ENCODE results near the gene SH3GL1.

The SH3GL1 gene

DNA sequence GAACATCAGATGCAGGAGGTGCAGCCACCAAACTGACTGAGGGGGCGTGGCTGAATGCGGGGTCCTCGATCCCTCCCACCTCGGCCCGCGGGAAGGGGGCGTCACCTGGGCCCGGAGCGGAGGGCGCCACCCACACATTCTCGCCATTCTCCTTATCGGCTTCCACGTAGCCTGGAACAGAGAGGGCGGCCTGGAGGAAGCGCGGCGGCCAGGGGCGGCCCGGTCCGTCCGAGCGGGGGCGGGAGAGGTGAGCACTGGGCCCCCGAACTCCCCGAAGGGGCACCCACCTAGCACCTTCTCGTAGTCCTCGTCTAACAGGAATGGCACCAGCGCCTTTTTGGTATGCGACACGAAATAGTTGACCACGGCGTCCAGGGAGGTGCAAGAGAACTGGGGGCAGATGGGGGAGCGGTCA, 73.5 kb downstream of the SH3GL1 start:
- TF ChIP-seq, protein P1, sequence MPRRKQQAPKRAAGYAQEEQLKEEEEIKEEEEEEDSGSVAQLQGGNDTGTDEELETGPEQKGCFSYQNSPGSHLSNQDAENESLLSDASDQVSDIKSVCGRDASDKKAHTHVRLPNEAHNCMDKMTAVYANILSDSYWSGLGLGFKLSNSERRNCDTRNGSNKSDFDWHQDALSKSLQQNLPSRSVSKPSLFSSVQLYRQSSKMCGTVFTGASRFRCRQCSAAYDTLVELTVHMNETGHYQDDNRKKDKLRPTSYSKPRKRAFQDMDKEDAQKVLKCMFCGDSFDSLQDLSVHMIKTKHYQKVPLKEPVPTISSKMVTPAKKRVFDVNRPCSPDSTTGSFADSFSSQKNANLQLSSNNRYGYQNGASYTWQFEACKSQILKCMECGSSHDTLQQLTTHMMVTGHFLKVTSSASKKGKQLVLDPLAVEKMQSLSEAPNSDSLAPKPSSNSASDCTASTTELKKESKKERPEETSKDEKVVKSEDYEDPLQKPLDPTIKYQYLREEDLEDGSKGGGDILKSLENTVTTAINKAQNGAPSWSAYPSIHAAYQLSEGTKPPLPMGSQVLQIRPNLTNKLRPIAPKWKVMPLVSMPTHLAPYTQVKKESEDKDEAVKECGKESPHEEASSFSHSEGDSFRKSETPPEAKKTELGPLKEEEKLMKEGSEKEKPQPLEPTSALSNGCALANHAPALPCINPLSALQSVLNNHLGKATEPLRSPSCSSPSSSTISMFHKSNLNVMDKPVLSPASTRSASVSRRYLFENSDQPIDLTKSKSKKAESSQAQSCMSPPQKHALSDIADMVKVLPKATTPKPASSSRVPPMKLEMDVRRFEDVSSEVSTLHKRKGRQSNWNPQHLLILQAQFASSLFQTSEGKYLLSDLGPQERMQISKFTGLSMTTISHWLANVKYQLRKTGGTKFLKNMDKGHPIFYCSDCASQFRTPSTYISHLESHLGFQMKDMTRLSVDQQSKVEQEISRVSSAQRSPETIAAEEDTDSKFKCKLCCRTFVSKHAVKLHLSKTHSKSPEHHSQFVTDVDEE (CRISPR knock-in tag; IDR thresholded peaks at IDR 0.05) = 0 out of 2 replicates have a peak, but pooled peaks have one; percentile 14
- no peak for TF ChIP-seq CREB5 (CRISPR knock-in tag; IDR thresholded peaks at IDR 0.05; ENCODE audit: low read depth)
- no peak for ATAC-seq

DNA sequence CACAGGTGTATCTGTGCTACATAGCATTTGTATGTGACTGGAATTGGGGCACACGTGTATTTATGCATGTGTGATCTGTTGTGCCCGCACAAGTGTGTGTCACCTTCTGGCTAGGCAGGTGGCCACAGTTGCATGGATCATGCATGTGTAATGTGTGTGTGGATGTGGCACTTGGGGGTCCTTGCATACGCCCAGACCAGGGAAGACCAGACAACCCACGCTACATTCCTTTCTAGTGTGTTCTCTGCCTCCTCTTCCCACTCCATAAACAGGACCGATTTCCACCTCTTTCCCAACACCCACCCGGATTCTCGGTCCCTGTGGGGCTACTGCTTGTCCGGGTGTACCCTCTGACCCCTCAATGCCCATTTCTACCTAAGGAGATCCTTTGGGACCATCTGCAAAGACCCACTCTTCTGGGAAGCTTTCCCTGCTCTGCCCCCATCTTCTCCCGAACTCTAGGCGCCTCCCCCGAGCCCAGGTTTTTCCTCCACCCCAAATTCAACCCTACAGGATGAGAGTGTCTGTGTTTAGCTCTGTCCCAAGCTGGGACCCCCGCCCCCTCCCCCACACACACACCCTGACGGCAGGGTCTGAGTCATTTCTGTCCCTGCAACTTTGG, 74.0 kb downstream of the SH3GL1 start:
- no peak for ATAC-seq
- TF ChIP-seq SNAI2 (CRISPR knock-in tag; IDR thresholded peaks at IDR 0.05) (no peak), OSR1 (CRISPR knock-in tag; IDR thresholded peaks at IDR 0.05) (no peak), PATZ1 (CRISPR knock-in tag; IDR thresholded peaks at IDR 0.05; ENCODE audit: borderline replicate concordance) (no peak), TCF4 (CRISPR knock-in tag; IDR thresholded peaks at IDR 0.05; ENCODE audit: borderline replicate concordance) (no peak), ZNF8 (CRISPR knock-in tag; IDR thresholded peaks at IDR 0.05) (no peak), ISL1 (CRISPR knock-in tag; IDR thresholded peaks at IDR 0.05) (no peak), RARB (CRISPR knock-in tag; IDR thresholded peaks at IDR 0.05) (no peak), POU6F1 (CRISPR knock-in tag; IDR thresholded peaks at IDR 0.05; ENCODE audit: borderline replicate concordance, low read depth) (no peak), CSDC2 (CRISPR knock-in tag; IDR thresholded peaks at IDR 0.05) (no peak), BACH2 (CRISPR knock-in tag; IDR thresholded peaks at IDR 0.05; ENCODE audit: borderline replicate concordance) (no peak), ZNF565 (CRISPR knock-in tag; conservative IDR thresholded peaks at IDR 0.05; ENCODE audit: low read depth) (no peak)
- TF ChIP-seq, protein P1 (CRISPR knock-in tag; IDR thresholded peaks at IDR 0.05) = no peak

DNA sequence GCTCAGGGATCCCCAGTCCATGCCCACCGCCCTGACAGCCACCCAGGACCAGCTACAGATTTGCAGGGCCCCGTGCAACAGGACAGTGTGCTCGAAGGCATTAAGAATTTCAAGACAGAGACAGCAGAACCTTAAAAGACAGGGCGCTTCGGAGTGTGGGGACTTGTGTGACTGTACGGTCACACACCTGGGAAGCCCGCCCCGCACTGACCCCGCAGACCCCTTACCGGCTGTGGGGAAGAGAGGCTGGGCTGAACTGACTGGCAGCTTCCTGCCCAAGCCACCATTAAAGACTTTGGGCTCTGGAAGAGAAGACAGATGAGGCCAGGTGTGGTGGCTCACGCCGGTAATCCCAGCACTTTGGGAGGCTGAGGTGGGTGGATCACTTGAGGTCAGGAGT, 76.1 kb downstream of the SH3GL1 start:
- no peak for ATAC-seq
- TF ChIP-seq TCF4 (CRISPR knock-in tag; IDR thresholded peaks at IDR 0.05; ENCODE audit: borderline replicate concordance) (no peak), CSDC2 (CRISPR knock-in tag; IDR thresholded peaks at IDR 0.05) (no peak), ZFP3 (CRISPR knock-in tag; IDR thresholded peaks at IDR 0.05) (no peak), PATZ1 (CRISPR knock-in tag; IDR thresholded peaks at IDR 0.05; ENCODE audit: borderline replicate concordance) (no peak), ISL1 (CRISPR knock-in tag; IDR thresholded peaks at IDR 0.05) (no peak), ZNF565 (CRISPR knock-in tag; conservative IDR thresholded peaks at IDR 0.05; ENCODE audit: low read depth) (no peak)
- TF ChIP-seq, protein P2, sequence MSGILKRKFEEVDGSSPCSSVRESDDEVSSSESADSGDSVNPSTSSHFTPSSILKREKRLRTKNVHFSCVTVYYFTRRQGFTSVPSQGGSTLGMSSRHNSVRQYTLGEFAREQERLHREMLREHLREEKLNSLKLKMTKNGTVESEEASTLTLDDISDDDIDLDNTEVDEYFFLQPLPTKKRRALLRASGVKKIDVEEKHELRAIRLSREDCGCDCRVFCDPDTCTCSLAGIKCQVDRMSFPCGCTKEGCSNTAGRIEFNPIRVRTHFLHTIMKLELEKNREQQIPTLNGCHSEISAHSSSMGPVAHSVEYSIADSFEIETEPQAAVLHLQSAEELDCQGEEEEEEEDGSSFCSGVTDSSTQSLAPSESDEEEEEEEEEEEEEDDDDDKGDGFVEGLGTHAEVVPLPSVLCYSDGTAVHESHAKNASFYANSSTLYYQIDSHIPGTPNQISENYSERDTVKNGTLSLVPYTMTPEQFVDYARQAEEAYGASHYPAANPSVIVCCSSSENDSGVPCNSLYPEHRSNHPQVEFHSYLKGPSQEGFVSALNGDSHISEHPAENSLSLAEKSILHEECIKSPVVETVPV (CRISPR knock-in tag; IDR thresholded peaks at IDR 0.05) = no peak

Measured in SK-N-SH treated with all-trans-retinoic acid at 6 μM for 48 hours (cell line).